Measurements from ENCODE around the gene AFAP1. TPM values are rescaled to one million over a fixed set of nuclear protein-coding genes. Genes with fewer than 3 reads are reported as not detected.

AFAP1 gene
- total RNA-seq, 1 experiment from 2014 or later = 42.1 TPM

DNA sequence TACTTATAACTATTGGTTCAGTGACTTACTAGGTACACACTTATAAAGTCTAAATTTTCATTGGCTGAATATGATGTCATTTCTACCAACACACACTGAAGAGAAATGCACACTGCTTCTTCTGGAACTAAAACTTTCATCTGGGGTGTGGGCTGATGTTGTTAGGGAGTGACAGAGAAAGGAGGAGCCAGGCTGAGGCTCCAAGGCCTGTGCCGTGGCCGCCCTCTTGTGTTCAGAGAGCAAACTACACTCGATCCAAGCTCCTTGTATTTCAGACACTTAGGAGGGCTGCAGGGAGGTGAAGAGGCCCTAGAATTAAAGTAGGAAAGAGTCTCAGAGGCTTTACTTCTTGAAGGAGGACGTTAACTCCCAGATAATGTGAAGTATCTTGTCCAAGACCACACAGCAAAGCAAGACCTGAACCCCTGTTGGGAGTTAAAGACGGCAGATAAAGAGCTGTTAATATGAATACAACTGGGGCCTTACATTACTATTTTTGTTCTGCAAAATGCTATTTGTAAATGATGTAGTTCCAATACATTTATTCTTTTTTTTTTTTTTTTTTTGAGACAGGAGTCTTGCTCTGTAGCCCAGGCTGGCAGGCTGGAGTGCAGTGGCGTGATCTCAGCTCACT lies 137.5 kb downstream of the AFAP1 start:
- H3K36me3 ChIP-seq (ENCODE audit: low read depth, low read length) = peaks cover 54% of the 10 kb centered on the region
- no TSS peak for BruUV-seq (replicated peaks)
- H2AFZ ChIP-seq (ENCODE audit: low read length) = no peak overlapping the region
- no peak overlapping the region for H3K4me2 ChIP-seq (ENCODE audit: low read length)
- peaks cover 7% of the 10 kb centered on the region; the same call in 1 of the 2 replicates for H3K79me2 ChIP-seq (ENCODE audit: low read length)
- intact Hi-C loops (cut with micrococcal nuclease) = loop anchor here (1.0 to 2.0 kb wide), 2 partner anchors 32 to 79 kb away; no protein-coding TSS in a partner anchor
- TF ChIP-seq EZH2phosphoT487 (IDR thresholded peaks at IDR 0.05; ENCODE audit: borderline replicate concordance, low read length) = no peak
- TF ChIP-seq, protein P1, sequence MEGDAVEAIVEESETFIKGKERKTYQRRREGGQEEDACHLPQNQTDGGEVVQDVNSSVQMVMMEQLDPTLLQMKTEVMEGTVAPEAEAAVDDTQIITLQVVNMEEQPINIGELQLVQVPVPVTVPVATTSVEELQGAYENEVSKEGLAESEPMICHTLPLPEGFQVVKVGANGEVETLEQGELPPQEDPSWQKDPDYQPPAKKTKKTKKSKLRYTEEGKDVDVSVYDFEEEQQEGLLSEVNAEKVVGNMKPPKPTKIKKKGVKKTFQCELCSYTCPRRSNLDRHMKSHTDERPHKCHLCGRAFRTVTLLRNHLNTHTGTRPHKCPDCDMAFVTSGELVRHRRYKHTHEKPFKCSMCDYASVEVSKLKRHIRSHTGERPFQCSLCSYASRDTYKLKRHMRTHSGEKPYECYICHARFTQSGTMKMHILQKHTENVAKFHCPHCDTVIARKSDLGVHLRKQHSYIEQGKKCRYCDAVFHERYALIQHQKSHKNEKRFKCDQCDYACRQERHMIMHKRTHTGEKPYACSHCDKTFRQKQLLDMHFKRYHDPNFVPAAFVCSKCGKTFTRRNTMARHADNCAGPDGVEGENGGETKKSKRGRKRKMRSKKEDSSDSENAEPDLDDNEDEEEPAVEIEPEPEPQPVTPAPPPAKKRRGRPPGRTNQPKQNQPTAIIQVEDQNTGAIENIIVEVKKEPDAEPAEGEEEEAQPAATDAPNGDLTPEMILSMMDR (conservative IDR thresholded peaks at IDR 0.05; ENCODE audit: low read depth, low read length) = peak; percentile 83
- no peak for TF ChIP-seq EZH2 (IDR thresholded peaks at IDR 0.05; ENCODE audit: low read length, unreplicated experiment)
- no peak overlapping the region for H3K27ac ChIP-seq (ENCODE audit: low read length)
- CTCF ChIA-PET = interaction anchor here (0.6 to 1.2 kb wide), 6 partner anchors 48 to 186 kb away, joined by 3 to 11 read pairs (median 5); no protein-coding TSS in a partner anchor
- H4K20me1 ChIP-seq (ENCODE audit: low read length) = no peaks in the 10 kb centered on the region
- H3K4me1 ChIP-seq (ENCODE audit: insufficient read depth, low read length) = peaks cover 31% of the 10 kb centered on the region
- H3F3A ChIP-seq (ENCODE audit: low read length, unreplicated experiment) = no peaks in the 10 kb centered on the region
- H3K9ac ChIP-seq (ENCODE audit: low read length) = no peak overlapping the region
- no peaks in the 10 kb centered on the region for H3K27me3 ChIP-seq (ENCODE audit: low read length)
- ATAC-seq (peak; percentile 59), DNase-seq (peak; percentile 79)
- no peak overlapping the region for H3K4me3 ChIP-seq (ENCODE audit: low read length)
- POLR2A ChIA-PET (ENCODE audit: unreplicated experiment) = no interaction called here
- no peaks in the 10 kb centered on the region for H3K9me2 ChIP-seq (replicated peaks; ENCODE audit: low read length)
- no peaks in the 10 kb centered on the region for H3K9me3 ChIP-seq (ENCODE audit: low read length)

DNA sequence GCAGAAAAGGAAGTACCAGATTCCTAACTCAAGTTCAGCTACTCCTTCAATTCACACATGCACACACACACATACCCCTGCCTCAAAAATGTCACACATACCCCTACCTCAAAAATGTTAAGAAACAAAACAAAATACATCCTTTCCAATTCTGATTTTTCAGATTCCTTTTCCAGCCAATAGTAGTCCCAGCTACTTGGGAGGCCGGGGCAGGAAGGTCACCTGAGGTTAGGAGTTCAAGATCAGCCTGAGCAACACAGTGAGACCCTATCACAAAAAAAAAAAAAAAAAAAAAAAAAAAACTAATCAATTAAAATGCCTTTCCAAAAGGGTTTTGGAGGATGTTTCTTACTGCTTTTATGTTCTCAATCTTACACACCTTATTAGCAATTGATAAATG lies 138.0 kb downstream of the AFAP1 start:
- ChIA-PET CTCF (interaction anchor here (0.7 to 1.2 kb wide), 3 partner anchors 81 to 187 kb away, joined by 3 to 11 read pairs (median 4); no protein-coding TSS in a partner anchor), POLR2A (ENCODE audit: unreplicated experiment) (no interaction called here)
- H3K27ac ChIP-seq (ENCODE audit: low read length) = no peak overlapping the region
- intact Hi-C loops (cut with micrococcal nuclease) = loop anchor here (1.0 to 2.0 kb wide), 2 partner anchors 31 to 79 kb away; no protein-coding TSS in a partner anchor
- peaks cover 26% of the 10 kb centered on the region for H3K4me1 ChIP-seq (ENCODE audit: insufficient read depth, low read length)
- ATAC-seq = no peak
- no peak overlapping the region for H2AFZ ChIP-seq (ENCODE audit: low read length)
- H3K27me3 ChIP-seq (ENCODE audit: low read length) = no peaks in the 10 kb centered on the region
- no peaks in the 10 kb centered on the region for H3K9me3 ChIP-seq (ENCODE audit: low read length)
- no peaks in the 10 kb centered on the region for H3K9me2 ChIP-seq (replicated peaks; ENCODE audit: low read length)
- peaks cover 5% of the 10 kb centered on the region; the same call in 1 of the 2 replicates for H3K79me2 ChIP-seq (ENCODE audit: low read length)
- BruUV-seq (replicated peaks) = no TSS peak
- no peaks in the 10 kb centered on the region for H3F3A ChIP-seq (ENCODE audit: low read length, unreplicated experiment)
- DNase-seq = no peak
- H3K36me3 ChIP-seq (ENCODE audit: low read depth, low read length) = peaks cover 48% of the 10 kb centered on the region
- H3K9ac ChIP-seq (ENCODE audit: low read length) = no peak overlapping the region
- H3K4me3 ChIP-seq (ENCODE audit: low read length) = no peak overlapping the region
- H4K20me1 ChIP-seq (ENCODE audit: low read length) = no peaks in the 10 kb centered on the region
- no peak for TF ChIP-seq EZH2phosphoT487 (IDR thresholded peaks at IDR 0.05; ENCODE audit: borderline replicate concordance, low read length)
- TF ChIP-seq, protein P1 (conservative IDR thresholded peaks at IDR 0.05; ENCODE audit: low read depth, low read length) = no peak
- no peak for TF ChIP-seq EZH2 (IDR thresholded peaks at IDR 0.05; ENCODE audit: low read length, unreplicated experiment)
- H3K4me2 ChIP-seq (ENCODE audit: low read length) = no peak overlapping the region

DNA sequence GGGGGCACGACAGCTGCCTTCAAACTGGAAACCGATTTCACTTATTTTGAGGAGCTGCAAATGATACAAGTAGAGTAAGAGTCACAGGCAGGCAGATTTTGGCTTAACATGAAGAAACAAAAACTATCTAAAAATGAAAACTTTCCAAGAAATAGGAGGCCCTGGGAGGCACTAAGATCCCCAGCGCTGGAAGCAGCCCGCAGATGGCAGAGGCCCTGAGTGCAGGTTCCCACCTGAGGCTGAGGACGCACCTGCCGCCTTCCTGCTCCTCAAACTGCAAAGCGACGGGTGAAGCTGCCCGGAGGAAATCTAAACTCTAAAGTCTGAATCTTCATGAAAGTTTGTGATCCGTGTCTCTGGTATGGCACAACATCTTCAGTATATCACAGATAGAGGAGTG lies 138.7 kb downstream of the AFAP1 start:
- Histone ChIP-seq H3K27ac (ENCODE audit: low read length) (no peak overlapping the region), H3K9me2 (replicated peaks; ENCODE audit: low read length) (no peaks in the 10 kb centered on the region), H3K9me3 (ENCODE audit: low read length) (no peaks in the 10 kb centered on the region), H2AFZ (ENCODE audit: low read length) (no peak overlapping the region), H3K36me3 (ENCODE audit: low read depth, low read length) (peaks cover 47% of the 10 kb centered on the region), H4K20me1 (ENCODE audit: low read length) (no peaks in the 10 kb centered on the region), H3K4me3 (ENCODE audit: low read length) (no peak overlapping the region), H3K9ac (ENCODE audit: low read length) (no peak overlapping the region), H3K4me1 (ENCODE audit: insufficient read depth, low read length) (peaks cover 19% of the 10 kb centered on the region), H3F3A (ENCODE audit: low read length, unreplicated experiment) (no peaks in the 10 kb centered on the region), H3K4me2 (ENCODE audit: low read length) (no peak overlapping the region), H3K79me2 (ENCODE audit: low read length) (peaks cover 5% of the 10 kb centered on the region; the same call in 1 of the 2 replicates), H3K27me3 (ENCODE audit: low read length) (no peaks in the 10 kb centered on the region)
- POLR2A ChIA-PET (ENCODE audit: unreplicated experiment) = no interaction called here
- CTCF ChIA-PET = no interaction called here
- DNase-seq = no peak
- TF ChIP-seq EZH2phosphoT487 (IDR thresholded peaks at IDR 0.05; ENCODE audit: borderline replicate concordance, low read length) (no peak), EZH2 (IDR thresholded peaks at IDR 0.05; ENCODE audit: low read length, unreplicated experiment) (no peak)
- TF ChIP-seq, protein P1 (conservative IDR thresholded peaks at IDR 0.05; ENCODE audit: low read depth, low read length) = no peak
- intact Hi-C loops (cut with micrococcal nuclease) = no loop called here
- ATAC-seq = no peak
- no TSS peak for BruUV-seq (replicated peaks)
